ENCODE measurements around the gene TRIP13. TPM values are rescaled to one million over a fixed set of nuclear protein-coding genes. Genes with fewer than 3 reads are reported as not detected.

The TRIP13 gene
- total RNA-seq, 1 experiment from 2014 or later: 21.4 TPM

DNA sequence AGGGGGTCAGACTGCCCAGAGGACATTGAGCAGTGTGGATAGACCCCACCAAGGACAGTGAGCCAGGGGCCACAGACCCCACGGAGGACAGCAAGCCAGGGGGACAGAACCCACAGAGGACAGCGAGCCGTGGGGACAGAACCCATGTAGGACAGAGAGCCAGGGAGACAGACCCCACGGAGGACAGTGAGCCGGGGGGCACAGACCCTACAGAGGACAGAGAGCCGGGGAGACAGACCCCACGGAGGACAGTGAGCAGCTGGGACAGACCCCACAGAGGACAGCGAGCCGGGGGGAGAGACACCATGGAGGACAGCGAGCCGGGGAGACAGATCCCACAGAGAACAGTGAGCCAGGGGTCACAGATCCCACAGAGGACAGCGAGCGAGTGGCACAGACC is 38.5 kb upstream of the TRIP13 start:
- Mint-ChIP-seq H3K9me3 (ENCODE audit: unreplicated experiment) (no peaks in the 10 kb centered on the region), H3K27me3 (ENCODE audit: insufficient read depth, unreplicated experiment) (peaks cover 20% of the 10 kb centered on the region), H3K4me3 (ENCODE audit: unreplicated experiment) (no peak overlapping the region), H3K27ac (ENCODE audit: low read depth, unreplicated experiment) (no peak overlapping the region), H3K36me3 (ENCODE audit: insufficient read depth, unreplicated experiment) (no peaks in the 10 kb centered on the region), H3K4me1 (ENCODE audit: insufficient read depth, unreplicated experiment) (no peaks in the 10 kb centered on the region)
- CTCF ChIA-PET: no interaction called here
- intact Hi-C loops (cut with micrococcal nuclease): loop anchor here (10.0 kb wide), 1 partner anchor 179 kb away; no protein-coding TSS in a partner anchor
- POLR2A ChIA-PET: no interaction called here
- BruUV-seq (replicated peaks): no TSS peak
- DNase-seq (ENCODE audit: unreplicated experiment): no peak
- TF ChIP-seq, protein P1, sequence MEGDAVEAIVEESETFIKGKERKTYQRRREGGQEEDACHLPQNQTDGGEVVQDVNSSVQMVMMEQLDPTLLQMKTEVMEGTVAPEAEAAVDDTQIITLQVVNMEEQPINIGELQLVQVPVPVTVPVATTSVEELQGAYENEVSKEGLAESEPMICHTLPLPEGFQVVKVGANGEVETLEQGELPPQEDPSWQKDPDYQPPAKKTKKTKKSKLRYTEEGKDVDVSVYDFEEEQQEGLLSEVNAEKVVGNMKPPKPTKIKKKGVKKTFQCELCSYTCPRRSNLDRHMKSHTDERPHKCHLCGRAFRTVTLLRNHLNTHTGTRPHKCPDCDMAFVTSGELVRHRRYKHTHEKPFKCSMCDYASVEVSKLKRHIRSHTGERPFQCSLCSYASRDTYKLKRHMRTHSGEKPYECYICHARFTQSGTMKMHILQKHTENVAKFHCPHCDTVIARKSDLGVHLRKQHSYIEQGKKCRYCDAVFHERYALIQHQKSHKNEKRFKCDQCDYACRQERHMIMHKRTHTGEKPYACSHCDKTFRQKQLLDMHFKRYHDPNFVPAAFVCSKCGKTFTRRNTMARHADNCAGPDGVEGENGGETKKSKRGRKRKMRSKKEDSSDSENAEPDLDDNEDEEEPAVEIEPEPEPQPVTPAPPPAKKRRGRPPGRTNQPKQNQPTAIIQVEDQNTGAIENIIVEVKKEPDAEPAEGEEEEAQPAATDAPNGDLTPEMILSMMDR (IDR thresholded peaks at IDR 0.05; ENCODE audit: unreplicated experiment): no peak

DNA sequence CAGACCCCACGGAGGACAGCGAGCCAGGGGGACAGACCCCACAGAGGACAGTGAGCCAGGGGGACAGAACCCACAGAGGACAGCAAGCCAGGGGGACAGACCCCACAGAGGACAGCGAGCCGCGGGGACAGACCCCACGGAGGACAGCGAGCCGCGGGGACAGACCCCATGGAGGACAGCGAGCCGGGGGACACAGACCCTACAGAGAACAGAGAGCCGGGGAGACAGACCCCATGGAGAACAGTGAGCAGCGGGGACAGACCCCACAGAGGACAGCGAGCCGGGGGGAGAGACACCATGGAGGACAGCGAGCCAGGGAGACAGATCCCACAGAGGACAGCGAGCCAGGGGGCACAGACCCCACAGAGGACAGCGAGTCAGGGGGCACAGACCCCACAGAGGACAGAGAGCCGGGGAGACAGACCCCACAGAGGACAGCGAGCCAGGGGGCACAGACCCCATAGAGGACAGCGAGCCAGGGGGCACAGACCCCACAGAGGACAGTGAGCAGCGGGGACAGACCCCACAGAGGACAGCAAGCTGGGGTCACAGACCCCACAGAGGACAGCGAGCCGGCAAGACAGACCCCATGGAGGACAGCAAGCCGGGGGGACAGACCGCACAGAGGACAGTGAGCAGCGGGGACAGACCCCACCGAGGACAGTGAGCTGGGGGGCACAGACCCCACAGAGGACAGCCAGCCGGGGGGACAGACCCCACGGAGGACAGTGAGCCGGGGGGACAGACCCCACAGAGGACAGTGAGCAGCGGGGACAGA is 37.5 kb upstream of the TRIP13 start:
- Mint-ChIP-seq H3K9me3 (ENCODE audit: unreplicated experiment) (no peaks in the 10 kb centered on the region), H3K27ac (ENCODE audit: low read depth, unreplicated experiment) (no peak overlapping the region), H3K4me3 (ENCODE audit: unreplicated experiment) (no peak overlapping the region), H3K4me1 (ENCODE audit: insufficient read depth, unreplicated experiment) (no peaks in the 10 kb centered on the region), H3K36me3 (ENCODE audit: insufficient read depth, unreplicated experiment) (no peaks in the 10 kb centered on the region), H3K27me3 (ENCODE audit: insufficient read depth, unreplicated experiment) (peaks cover 20% of the 10 kb centered on the region)
- intact Hi-C loops (cut with micrococcal nuclease): loop anchor here (10.0 kb wide), 1 partner anchor 180 kb away; no protein-coding TSS in a partner anchor
- no TSS peak for BruUV-seq (replicated peaks)
- DNase-seq (ENCODE audit: unreplicated experiment): no peak
- CTCF ChIA-PET: no interaction called here
- POLR2A ChIA-PET: no interaction called here
- TF ChIP-seq, protein P1 (IDR thresholded peaks at IDR 0.05; ENCODE audit: unreplicated experiment): no peak

DNA sequence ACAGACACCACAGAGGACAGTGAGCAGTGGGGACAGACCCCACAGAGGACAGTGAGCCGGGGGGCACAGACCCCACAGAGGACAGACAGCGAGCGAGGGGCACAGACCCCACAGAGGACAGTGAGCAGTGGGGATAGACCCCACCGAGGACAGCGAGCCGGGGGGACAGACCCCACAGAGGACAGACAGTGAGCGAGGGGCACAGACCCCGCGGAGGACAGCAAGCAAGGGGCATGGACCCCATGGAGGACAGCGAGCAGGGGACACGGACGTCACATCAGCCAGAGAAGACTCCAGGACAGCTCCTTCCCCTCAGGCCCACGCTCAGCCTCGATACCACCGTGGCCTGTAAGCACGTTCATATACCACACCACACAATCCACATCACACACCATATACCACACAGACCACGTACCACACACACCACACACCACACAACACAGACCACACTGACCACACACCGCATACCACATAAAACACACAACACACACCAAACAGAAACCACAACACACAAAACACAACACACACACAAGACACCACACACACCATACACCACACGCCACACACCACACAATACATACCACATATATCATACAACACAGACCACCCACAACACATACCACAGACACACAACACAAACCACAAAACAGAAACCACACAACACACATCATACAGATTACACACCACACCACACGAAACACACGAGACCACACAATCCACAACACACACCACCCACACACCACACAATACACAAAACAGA is 36.7 kb upstream of the TRIP13 start:
- Mint-ChIP-seq H3K36me3 (ENCODE audit: insufficient read depth, unreplicated experiment) (no peaks in the 10 kb centered on the region), H3K4me3 (ENCODE audit: unreplicated experiment) (no peak overlapping the region), H3K9me3 (ENCODE audit: unreplicated experiment) (no peaks in the 10 kb centered on the region), H3K27me3 (ENCODE audit: insufficient read depth, unreplicated experiment) (peaks cover 19% of the 10 kb centered on the region), H3K27ac (ENCODE audit: low read depth, unreplicated experiment) (no peak overlapping the region), H3K4me1 (ENCODE audit: insufficient read depth, unreplicated experiment) (no peaks in the 10 kb centered on the region)
- no peak for DNase-seq (ENCODE audit: unreplicated experiment)
- POLR2A ChIA-PET: no interaction called here
- TF ChIP-seq, protein P1 (IDR thresholded peaks at IDR 0.05; ENCODE audit: unreplicated experiment): no peak
- intact Hi-C loops (cut with micrococcal nuclease): loop anchor here (10.0 kb wide), 1 partner anchor 181 kb away; no protein-coding TSS in a partner anchor
- CTCF ChIA-PET: no interaction called here
- no TSS peak for BruUV-seq (replicated peaks)

All from MCF 10A (cell line).